ENCODE results near the gene HES1. TPM values are rescaled to one million over a fixed set of nuclear protein-coding genes. Genes with fewer than 3 reads are reported as not detected.
A peak's percentile ranks its signal among the peaks of the same experiment; 100 is the strongest.

The HES1 gene
- total RNA-seq, 1 donor, result 13.4 TPM

DNA sequence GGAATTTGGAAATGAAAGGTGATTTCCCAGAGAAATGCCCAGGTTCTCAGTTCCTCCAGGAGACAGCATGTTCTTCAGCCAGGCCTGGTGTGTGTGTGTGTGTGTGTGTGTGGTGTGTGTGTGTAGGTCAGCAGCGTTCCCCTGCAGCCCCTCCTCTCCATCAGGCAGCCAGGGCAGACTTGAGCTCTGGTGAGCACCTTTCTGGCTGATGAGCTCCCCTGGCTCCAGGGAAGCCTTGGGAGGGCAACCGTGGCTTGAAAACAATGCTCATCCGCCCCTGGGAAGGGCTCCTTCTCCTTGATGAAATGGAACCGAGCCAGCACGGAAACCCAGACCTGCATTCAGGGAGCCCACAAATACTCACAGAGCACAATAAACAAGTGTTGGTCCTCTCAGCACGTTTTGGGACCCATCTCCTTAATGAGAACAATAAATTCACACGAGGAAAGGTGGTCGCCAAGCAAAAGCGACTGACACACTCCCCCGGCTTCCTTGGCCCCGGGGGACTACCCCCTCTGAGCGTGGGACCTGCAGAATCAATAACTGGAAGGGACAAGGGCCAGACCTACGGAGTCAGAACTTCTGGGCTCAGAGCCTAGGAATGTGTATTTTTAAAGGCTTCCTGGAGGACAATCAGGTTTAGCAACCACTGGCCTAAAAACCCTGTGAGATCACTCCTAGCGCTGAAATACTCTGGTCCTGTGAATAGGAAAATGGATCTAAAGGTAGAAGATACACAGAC lies 38.6 kb upstream of the HES1 start:
- DNase-seq (ENCODE audit: low read depth), result no peak
- no peak overlapping the region for H3K4me3 ChIP-seq (ENCODE audit: low read depth, low read length)
- TF ChIP-seq, protein P1, sequence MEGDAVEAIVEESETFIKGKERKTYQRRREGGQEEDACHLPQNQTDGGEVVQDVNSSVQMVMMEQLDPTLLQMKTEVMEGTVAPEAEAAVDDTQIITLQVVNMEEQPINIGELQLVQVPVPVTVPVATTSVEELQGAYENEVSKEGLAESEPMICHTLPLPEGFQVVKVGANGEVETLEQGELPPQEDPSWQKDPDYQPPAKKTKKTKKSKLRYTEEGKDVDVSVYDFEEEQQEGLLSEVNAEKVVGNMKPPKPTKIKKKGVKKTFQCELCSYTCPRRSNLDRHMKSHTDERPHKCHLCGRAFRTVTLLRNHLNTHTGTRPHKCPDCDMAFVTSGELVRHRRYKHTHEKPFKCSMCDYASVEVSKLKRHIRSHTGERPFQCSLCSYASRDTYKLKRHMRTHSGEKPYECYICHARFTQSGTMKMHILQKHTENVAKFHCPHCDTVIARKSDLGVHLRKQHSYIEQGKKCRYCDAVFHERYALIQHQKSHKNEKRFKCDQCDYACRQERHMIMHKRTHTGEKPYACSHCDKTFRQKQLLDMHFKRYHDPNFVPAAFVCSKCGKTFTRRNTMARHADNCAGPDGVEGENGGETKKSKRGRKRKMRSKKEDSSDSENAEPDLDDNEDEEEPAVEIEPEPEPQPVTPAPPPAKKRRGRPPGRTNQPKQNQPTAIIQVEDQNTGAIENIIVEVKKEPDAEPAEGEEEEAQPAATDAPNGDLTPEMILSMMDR (IDR thresholded peaks at IDR 0.05; ENCODE audit: insufficient read depth, low read depth, low read length), result no peak

DNA sequence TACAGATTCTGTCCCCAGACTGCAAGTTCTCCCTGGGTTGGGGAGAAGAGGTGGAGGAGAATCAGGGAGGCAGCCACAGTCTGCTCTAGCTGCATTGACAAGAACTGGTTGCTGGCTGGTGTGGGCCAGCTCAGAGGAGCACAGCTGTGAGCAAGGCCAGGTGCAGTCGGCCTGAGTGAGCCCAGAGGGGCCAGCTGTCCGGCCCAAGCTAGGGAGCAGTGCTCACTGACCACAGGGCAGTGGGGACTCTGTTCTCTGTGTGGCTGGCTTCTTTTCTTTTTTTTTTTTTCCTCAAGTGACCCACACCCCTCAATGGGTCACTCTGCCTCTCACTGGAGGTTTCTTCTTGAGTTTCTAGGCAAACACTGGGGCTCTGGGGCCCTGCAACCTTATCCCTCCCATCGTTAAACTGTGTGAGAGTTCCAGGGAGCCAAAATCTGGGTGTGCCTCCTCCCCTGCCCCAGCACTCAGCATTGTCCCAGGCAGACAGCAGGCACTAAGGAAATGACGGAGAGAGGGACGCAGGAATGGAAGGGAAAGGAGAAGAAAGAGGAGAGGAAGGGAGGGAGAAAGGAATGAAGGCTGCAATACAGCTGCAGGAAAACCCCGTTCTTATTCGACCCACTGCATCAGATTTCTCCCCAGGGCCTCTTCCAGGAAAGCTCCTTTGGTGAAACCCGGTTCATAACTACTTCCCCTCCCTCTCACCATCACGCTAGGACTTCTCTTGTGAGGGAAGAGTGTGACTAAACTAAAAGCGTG lies 37.7 kb upstream of the HES1 start:
- TF ChIP-seq, protein P1 (IDR thresholded peaks at IDR 0.05; ENCODE audit: insufficient read depth, low read depth, low read length), result no peak
- peak; percentile 30 for DNase-seq (ENCODE audit: low read depth)
- no peak overlapping the region for H3K4me3 ChIP-seq (ENCODE audit: low read depth, low read length)

DNA sequence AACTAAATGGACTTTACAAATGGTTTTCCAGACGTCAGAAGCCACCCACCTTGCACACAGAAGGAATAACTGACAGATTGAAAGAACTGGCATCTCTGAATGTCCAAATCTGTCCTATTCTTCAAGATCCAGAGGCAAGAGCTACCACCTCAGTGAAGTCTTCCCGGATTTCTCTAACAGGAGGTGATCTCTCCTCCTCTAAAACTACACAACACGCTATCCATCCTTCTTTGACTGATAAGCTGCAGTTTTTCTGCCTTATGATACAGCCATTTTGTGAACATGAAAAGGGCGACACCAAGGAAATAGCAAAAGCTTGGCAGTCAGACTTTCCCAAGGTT lies 37.1 kb upstream of the HES1 start:
- H3K4me3 ChIP-seq (ENCODE audit: low read depth, low read length), result no peak overlapping the region
- DNase-seq (ENCODE audit: low read depth), result no peak
- TF ChIP-seq, protein P1 (IDR thresholded peaks at IDR 0.05; ENCODE audit: insufficient read depth, low read depth, low read length), result no peak

DNA sequence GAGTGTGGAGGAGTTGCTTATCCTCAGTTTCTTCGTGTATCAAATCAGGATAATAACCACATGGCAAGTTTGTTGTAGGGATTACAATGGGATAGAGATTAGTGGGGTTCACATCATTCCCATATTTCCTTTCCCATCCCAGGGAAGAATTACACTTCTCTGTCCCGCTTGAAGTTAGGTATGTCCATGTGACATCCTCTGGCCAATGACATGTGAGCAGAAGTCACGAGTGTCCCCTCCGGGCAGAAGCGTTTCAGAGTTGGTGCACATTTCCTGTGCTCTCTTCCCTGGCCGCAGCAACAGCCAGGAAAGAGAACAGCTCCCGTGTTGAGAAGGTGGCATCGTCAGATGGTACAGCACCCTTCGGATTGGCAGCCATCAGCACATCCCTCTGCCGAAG lies 36.7 kb upstream of the HES1 start:
- H3K4me3 ChIP-seq (ENCODE audit: low read depth, low read length), result no peak overlapping the region
- DNase-seq (ENCODE audit: low read depth), result no peak
- TF ChIP-seq, protein P1 (IDR thresholded peaks at IDR 0.05; ENCODE audit: insufficient read depth, low read depth, low read length), result no peak

DNA sequence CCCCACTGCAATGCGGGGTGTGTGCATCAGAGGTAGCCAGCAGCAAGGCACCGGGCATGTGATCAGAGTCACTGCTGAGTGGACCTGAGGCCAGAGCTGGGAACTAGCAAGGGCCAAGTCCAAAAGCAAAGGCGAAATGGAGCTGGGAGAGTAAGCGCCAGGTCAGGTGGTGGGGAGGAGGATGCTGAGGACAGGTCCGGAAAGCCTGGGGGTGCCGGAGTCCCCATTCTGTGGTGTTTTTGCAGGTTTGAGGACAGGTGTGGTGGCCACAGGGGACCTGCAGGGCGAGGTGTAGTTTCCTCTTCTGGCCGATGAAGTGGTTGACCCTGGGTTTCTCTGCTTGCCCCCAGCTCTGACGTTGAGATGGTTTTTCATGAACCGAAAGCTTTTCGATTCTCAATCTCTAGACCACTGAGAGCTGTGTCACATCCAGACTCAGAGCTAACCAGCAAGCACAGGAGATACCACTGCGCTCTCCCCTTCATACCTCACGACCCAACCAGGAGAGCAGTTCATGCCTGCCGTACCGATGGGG lies 35.0 kb upstream of the HES1 start:
- TF ChIP-seq, protein P1 (IDR thresholded peaks at IDR 0.05; ENCODE audit: insufficient read depth, low read depth, low read length), result no peak
- no peak for DNase-seq (ENCODE audit: low read depth)
- no peak overlapping the region for H3K4me3 ChIP-seq (ENCODE audit: low read depth, low read length)

DNA sequence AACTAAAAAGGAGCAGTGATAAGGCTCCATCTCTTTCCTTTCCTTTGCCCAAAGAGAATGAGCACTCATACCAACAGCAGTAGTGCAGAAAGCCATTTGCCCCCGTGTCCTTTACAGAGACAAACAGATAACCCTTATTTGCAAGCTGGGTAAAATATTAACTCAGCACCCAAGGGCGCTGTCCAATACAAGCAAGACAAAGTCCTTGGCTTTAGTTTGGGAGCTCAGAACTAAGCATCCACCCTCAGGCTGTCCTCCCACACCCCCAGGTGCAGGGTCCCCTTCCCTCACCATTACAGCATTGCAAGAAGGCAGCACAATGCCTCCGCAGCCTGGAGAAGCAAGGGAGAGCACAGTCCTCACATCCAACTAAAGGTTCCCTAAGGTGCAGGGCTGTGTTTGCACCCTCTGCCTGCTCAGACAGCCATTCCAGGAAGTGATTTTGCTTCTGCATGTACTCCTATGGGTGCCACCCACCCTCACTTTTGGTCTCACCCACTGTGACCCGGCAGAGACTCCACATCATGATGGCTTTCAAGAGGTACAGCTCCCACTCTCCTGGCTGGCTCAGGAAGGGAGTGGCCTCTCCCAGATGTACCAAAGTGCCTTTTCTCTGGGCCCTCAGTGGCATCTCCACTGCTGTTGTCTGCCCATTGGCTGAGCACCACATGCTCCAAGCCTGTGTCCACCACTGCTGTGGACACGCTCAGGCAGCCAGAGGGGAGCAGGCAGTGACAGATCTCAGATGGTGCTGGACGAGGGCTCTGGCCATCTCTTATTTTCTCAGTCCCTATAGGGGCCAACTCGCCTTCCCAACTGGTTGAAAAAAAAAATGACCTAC lies 34.1 kb upstream of the HES1 start:
- H3K4me3 ChIP-seq (ENCODE audit: low read depth, low read length), result no peak overlapping the region
- no peak for DNase-seq (ENCODE audit: low read depth)
- TF ChIP-seq, protein P1 (IDR thresholded peaks at IDR 0.05; ENCODE audit: insufficient read depth, low read depth, low read length), result no peak

Measured in fibroblast of villous mesenchyme (primary cell).